ENCODE data around the gene MYPN. TPM values are rescaled to one million over a fixed set of nuclear protein-coding genes. Genes with fewer than 3 reads are reported as not detected.

Gene MYPN
- total and polyA plus RNA-seq, 4 donors: 0.01 to 0.08 (median 0.03) TPM; not detected in 1

DNA sequence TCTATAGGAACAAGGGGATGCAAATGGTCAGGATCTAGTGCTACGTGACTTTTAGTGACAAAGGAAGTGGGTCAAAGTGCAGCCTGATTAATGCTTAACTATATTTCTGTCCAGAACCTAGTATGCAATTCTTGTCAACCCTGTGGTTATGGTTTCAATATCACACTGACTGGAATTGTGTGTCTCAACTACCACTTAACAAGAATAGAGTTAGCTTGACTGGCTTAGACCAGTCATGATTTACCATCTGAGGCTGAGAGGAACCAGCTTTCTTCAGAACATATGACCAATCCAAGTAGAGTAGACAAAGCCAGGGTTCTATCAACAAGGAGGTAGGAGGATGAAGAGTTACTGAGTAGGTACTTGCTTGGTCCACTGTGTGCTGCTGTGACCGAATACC is 54.4 kb downstream of the MYPN start (continued):
- peak; percentile 57 for TF ChIP-seq FOXA2 (IDR thresholded peaks at IDR 0.05)
- TF ChIP-seq YY1 (IDR thresholded peaks at IDR 0.05): peak; percentile 26
- TF ChIP-seq RXRA (IDR thresholded peaks at IDR 0.05): peak; percentile 80 to 81

GRCh38 chr10:68165643-68166042 is 56.4 kb downstream of the MYPN start:
- Histone ChIP-seq H3K27ac (ENCODE audit: low read depth in 1 of 2, low read length in 2 of 2) (no peak overlapping the region), H3K36me3 (ENCODE audit: control insufficient read depth in 4 of 4, insufficient read depth in 3 of 4, low read depth in 1 of 4, low read length in 3 of 4) (no peaks in the 10 kb centered on the region), H3K4me3 (ENCODE audit: low read depth in 1 of 3, low read length in 3 of 3) (no peak overlapping the region), H3K27me3 (ENCODE audit: control insufficient read depth in 4 of 4, insufficient read depth in 4 of 4, low read length in 3 of 4) (no peaks in the 10 kb centered on the region), H3K9ac (ENCODE audit: low read depth in 1 of 2, low read length in 2 of 2) (no peak overlapping the region), H3K9me3 (ENCODE audit: control insufficient read depth in 4 of 4, low read length in 3 of 4) (no peaks in the 10 kb centered on the region), H3K4me1 (ENCODE audit: control insufficient read depth in 4 of 4, insufficient read depth in 4 of 4, low read length in 3 of 4) (peaks cover 0 to 7% (median 3%) of the 10 kb centered on the region in 4 donors)
- no peak for TF ChIP-seq NR2F2 (IDR thresholded peaks at IDR 0.05)
- 71% methylated on average over 3 of the region's 3 CpGs for WGBS
- DNase-seq (ENCODE audit: low spot score): no peak

GRCh38 chr10:68166871-68167585 is 57.7 kb downstream of the MYPN start:
- no peak overlapping the region for H3K9ac ChIP-seq (ENCODE audit: low read depth in 1 of 2, low read length in 2 of 2)
- H3K27ac ChIP-seq (ENCODE audit: low read depth in 1 of 2, low read length in 2 of 2): no peak overlapping the region
- H3K36me3 ChIP-seq (ENCODE audit: control insufficient read depth in 4 of 4, insufficient read depth in 3 of 4, low read depth in 1 of 4, low read length in 3 of 4): no peaks in the 10 kb centered on the region
- no peaks in the 10 kb centered on the region for H3K27me3 ChIP-seq (ENCODE audit: control insufficient read depth in 4 of 4, insufficient read depth in 4 of 4, low read length in 3 of 4)
- 76% methylated on average over 3 of the region's 3 CpGs for WGBS
- no peak overlapping the region for H3K4me3 ChIP-seq (ENCODE audit: low read depth in 1 of 3, low read length in 3 of 3)
- no peak for DNase-seq (ENCODE audit: low spot score)
- H3K4me1 ChIP-seq (ENCODE audit: control insufficient read depth in 4 of 4, insufficient read depth in 4 of 4, low read length in 3 of 4): peaks cover 0 to 7% (median 3%) of the 10 kb centered on the region in 4 donors
- TF ChIP-seq, protein P1, sequence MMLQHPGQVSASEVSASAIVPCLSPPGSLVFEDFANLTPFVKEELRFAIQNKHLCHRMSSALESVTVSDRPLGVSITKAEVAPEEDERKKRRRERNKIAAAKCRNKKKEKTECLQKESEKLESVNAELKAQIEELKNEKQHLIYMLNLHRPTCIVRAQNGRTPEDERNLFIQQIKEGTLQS (IDR thresholded peaks at IDR 0.05): no peak
- TF ChIP-seq NR2F2 (IDR thresholded peaks at IDR 0.05) (no peak), GABPA (IDR thresholded peaks at IDR 0.05 in 1 of 2, conservative IDR thresholded peaks at IDR 0.05 in 1 of 2) (no peak), EGR1 (IDR thresholded peaks at IDR 0.05; ENCODE audit: low read depth in 2 of 2) (no peak), FOXA1 (IDR thresholded peaks at IDR 0.05) (no peak), FOXA2 (IDR thresholded peaks at IDR 0.05) (no peak), RAD21 (IDR thresholded peaks at IDR 0.05) (no peak), SP1 (IDR thresholded peaks at IDR 0.05) (no peak)
- TF ChIP-seq, protein P2, sequence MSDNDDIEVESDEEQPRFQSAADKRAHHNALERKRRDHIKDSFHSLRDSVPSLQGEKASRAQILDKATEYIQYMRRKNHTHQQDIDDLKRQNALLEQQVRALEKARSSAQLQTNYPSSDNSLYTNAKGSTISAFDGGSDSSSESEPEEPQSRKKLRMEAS (IDR thresholded peaks at IDR 0.05): no peak
- TF ChIP-seq, protein P3, sequence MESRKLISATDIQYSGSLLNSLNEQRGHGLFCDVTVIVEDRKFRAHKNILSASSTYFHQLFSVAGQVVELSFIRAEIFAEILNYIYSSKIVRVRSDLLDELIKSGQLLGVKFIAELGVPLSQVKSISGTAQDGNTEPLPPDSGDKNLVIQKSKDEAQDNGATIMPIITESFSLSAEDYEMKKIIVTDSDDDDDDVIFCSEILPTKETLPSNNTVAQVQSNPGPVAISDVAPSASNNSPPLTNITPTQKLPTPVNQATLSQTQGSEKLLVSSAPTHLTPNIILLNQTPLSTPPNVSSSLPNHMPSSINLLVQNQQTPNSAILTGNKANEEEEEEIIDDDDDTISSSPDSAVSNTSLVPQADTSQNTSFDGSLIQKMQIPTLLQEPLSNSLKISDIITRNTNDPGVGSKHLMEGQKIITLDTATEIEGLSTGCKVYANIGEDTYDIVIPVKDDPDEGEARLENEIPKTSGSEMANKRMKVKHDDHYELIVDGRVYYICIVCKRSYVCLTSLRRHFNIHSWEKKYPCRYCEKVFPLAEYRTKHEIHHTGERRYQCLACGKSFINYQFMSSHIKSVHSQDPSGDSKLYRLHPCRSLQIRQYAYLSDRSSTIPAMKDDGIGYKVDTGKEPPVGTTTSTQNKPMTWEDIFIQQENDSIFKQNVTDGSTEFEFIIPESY (IDR thresholded peaks at IDR 0.05): no peak
- no peaks in the 10 kb centered on the region for H3K9me3 ChIP-seq (ENCODE audit: control insufficient read depth in 4 of 4, low read length in 3 of 4)

DNA sequence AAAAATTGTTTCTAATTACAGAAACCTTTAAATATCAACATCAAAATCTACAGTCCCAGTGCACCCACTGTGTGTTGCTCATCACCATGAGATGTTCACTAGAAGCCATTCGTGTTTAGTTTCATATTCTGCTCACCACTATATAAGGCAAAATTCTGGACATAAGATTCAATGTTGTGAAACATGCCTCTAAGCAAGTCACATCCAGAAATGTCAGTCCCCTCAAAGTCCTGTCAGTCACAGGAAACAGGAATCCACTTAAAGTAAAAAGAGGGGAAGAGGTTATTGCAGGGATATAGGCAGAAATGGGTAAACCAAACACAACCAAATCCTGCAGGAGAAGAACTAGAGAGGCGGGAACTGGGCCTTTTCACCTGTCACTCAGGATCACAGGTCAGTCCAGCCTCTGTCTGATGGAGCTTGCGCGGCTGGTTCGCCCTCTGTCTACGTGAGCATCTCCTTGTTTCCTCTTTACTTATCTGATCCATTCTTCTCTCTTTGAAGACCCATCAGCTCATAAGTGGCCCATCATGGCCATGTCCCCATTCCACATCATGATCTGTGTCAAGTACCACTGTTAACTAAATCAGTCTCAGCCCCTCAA is 58.4 kb downstream of the MYPN start:
- DNase-seq (ENCODE audit: low spot score): no peak
- Histone ChIP-seq H3K9me3 (ENCODE audit: control insufficient read depth in 4 of 4, low read length in 3 of 4) (no peaks in the 10 kb centered on the region), H3K4me3 (ENCODE audit: low read depth in 1 of 3, low read length in 3 of 3) (no peak overlapping the region), H3K36me3 (ENCODE audit: control insufficient read depth in 4 of 4, insufficient read depth in 3 of 4, low read depth in 1 of 4, low read length in 3 of 4) (no peaks in the 10 kb centered on the region), H3K9ac (ENCODE audit: low read depth in 1 of 2, low read length in 2 of 2) (no peak overlapping the region), H3K27ac (ENCODE audit: low read depth in 1 of 2, low read length in 2 of 2) (no peak overlapping the region), H3K4me1 (ENCODE audit: control insufficient read depth in 4 of 4, insufficient read depth in 4 of 4, low read length in 3 of 4) (peaks cover 0 to 7% (median 3%) of the 10 kb centered on the region in 4 donors), H3K27me3 (ENCODE audit: control insufficient read depth in 4 of 4, insufficient read depth in 4 of 4, low read length in 3 of 4) (no peaks in the 10 kb centered on the region)
- WGBS: 95% methylated on average over 6 of the region's 6 CpGs
- no peak for TF ChIP-seq FOXA2 (IDR thresholded peaks at IDR 0.05)
- TF ChIP-seq, protein P4, sequence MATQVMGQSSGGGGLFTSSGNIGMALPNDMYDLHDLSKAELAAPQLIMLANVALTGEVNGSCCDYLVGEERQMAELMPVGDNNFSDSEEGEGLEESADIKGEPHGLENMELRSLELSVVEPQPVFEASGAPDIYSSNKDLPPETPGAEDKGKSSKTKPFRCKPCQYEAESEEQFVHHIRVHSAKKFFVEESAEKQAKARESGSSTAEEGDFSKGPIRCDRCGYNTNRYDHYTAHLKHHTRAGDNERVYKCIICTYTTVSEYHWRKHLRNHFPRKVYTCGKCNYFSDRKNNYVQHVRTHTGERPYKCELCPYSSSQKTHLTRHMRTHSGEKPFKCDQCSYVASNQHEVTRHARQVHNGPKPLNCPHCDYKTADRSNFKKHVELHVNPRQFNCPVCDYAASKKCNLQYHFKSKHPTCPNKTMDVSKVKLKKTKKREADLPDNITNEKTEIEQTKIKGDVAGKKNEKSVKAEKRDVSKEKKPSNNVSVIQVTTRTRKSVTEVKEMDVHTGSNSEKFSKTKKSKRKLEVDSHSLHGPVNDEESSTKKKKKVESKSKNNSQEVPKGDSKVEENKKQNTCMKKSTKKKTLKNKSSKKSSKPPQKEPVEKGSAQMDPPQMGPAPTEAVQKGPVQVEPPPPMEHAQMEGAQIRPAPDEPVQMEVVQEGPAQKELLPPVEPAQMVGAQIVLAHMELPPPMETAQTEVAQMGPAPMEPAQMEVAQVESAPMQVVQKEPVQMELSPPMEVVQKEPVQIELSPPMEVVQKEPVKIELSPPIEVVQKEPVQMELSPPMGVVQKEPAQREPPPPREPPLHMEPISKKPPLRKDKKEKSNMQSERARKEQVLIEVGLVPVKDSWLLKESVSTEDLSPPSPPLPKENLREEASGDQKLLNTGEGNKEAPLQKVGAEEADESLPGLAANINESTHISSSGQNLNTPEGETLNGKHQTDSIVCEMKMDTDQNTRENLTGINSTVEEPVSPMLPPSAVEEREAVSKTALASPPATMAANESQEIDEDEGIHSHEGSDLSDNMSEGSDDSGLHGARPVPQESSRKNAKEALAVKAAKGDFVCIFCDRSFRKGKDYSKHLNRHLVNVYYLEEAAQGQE (IDR thresholded peaks at IDR 0.05): no peak
